ENCODE results near the gene FAXC.

The FAXC gene

DNA sequence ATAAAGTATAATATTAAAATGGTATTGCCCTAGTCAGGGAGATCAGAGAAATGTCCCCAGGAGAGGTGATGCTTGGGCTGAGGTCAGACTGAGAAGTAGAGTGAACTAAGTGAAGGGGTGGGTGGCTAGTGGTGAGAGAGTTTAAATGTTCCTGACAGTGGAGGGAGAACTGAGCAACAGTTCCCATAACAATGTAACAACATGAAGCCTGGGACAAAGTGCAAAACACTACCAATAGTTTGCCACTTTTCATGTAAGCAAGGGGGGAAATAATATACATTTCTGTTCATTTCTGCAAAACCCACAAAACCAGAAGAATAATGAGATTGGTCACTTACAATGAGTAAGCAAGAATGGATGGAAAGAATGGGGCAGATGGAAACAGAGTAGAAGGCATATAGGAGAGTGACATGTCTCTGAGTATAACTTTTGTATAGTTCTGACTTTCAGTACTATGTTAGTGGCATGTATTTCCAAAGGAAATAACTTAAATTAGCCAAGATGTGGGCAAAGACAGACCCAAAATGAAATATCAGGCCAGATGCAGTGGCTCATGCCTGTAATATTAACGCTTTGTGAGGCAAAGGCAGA, 13.3 kb upstream of the FAXC start:
- Histone ChIP-seq H3K27me3 (ENCODE audit: control insufficient read depth, insufficient read depth, low read length, poor library complexity, severe bottlenecking) (no peaks in the 10 kb centered on the region), H3K4me3 (ENCODE audit: insufficient read depth, low read depth, low read length) (no peak overlapping the region), H3K9me3 (ENCODE audit: control insufficient read depth, low read length) (no peaks in the 10 kb centered on the region), H3K4me1 (ENCODE audit: control insufficient read depth, insufficient read depth, low read length) (no peaks in the 10 kb centered on the region), H3K36me3 (ENCODE audit: control insufficient read depth, insufficient read depth, low read length) (no peaks in the 10 kb centered on the region), H3K27ac (ENCODE audit: insufficient read depth, low read depth, low read length, poor library complexity, severe bottlenecking) (no peak overlapping the region)
- 95% methylated on average over 1 of the region's 1 CpG for WGBS, 2 experiments

DNA sequence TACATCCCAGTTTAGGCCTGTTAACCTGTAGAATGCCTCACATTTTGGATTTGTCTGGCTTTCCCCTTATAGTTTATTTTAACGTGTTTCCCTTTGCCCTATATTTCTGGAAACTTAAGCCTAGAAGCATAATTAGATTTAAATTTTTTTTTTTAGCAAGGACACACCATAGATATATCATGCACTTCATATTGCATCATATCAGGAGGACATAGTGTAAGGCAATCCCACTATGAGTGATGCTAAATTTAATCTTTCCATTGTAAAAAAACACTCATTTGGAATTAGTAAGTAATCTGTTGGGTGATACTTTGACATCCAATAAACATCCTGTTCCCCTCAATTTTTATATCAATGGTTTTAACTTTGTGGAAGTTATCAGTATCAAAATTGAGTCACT, 10.3 kb upstream of the FAXC start:
- H3K36me3 ChIP-seq (ENCODE audit: control insufficient read depth, insufficient read depth, low read length): no peaks in the 10 kb centered on the region
- H3K27ac ChIP-seq (ENCODE audit: insufficient read depth, low read depth, low read length, poor library complexity, severe bottlenecking): no peak overlapping the region
- H3K27me3 ChIP-seq (ENCODE audit: control insufficient read depth, insufficient read depth, low read length, poor library complexity, severe bottlenecking): no peaks in the 10 kb centered on the region
- 84 to 100% methylated on average over 1 of the region's 1 CpG for WGBS, 2 experiments
- no peaks in the 10 kb centered on the region for H3K9me3 ChIP-seq (ENCODE audit: control insufficient read depth, low read length)
- H3K4me3 ChIP-seq (ENCODE audit: insufficient read depth, low read depth, low read length): no peak overlapping the region
- H3K4me1 ChIP-seq (ENCODE audit: control insufficient read depth, insufficient read depth, low read length): no peaks in the 10 kb centered on the region

- no peak overlapping the region for H3K27ac ChIP-seq (ENCODE audit: insufficient read depth, low read depth, low read length, poor library complexity, severe bottlenecking)
- no peaks in the 10 kb centered on the region for H3K9me3 ChIP-seq (ENCODE audit: control insufficient read depth, low read length)
- no peaks in the 10 kb centered on the region for H3K4me1 ChIP-seq (ENCODE audit: control insufficient read depth, insufficient read depth, low read length)
- no peak overlapping the region for H3K4me3 ChIP-seq (ENCODE audit: insufficient read depth, low read depth, low read length)
- no peaks in the 10 kb centered on the region for H3K27me3 ChIP-seq (ENCODE audit: control insufficient read depth, insufficient read depth, low read length, poor library complexity, severe bottlenecking)
- H3K36me3 ChIP-seq (ENCODE audit: control insufficient read depth, insufficient read depth, low read length): no peaks in the 10 kb centered on the region
- WGBS, 2 experiments: 87 to 89% methylated on average over 1 of the region's 1 CpG
These were observed 7.2 kb upstream of the FAXC start for GRCh38 chr6:99356641-99357040.

- H3K27me3 ChIP-seq (ENCODE audit: control insufficient read depth, insufficient read depth, low read length, poor library complexity, severe bottlenecking): peaks cover 11% of the 10 kb centered on the region
- WGBS, 2 experiments: 66 to 75% methylated on average over 4 of the region's 4 CpGs
- no peaks in the 10 kb centered on the region for H3K36me3 ChIP-seq (ENCODE audit: control insufficient read depth, insufficient read depth, low read length)
- H3K4me3 ChIP-seq (ENCODE audit: insufficient read depth, low read depth, low read length): no peak overlapping the region
- H3K4me1 ChIP-seq (ENCODE audit: control insufficient read depth, insufficient read depth, low read length): no peaks in the 10 kb centered on the region
- no peak overlapping the region for H3K27ac ChIP-seq (ENCODE audit: insufficient read depth, low read depth, low read length, poor library complexity, severe bottlenecking)
- no peaks in the 10 kb centered on the region for H3K9me3 ChIP-seq (ENCODE audit: control insufficient read depth, low read length)
These were observed 5.5 kb upstream of the FAXC start for GRCh38 chr6:99354983-99355382.

DNA sequence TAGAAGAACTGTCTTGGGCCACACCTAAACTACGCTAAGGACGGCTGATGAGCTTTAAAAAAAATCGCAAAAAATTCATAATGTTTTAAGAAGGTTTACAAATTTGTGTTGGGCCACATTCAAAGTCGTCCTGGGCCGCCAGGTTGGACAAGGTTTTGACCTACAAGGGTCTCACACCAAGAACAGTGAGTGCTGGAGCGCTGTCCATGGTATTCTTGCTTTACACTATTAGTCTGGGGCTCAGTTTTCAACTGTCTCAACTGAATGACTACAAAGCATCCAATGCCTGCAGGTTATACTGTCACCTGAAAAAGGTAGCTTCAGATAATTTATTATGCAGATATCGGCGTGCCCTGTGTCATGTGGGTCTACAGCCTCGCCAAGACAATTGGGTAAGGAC, 3.7 kb upstream of the FAXC start:
- WGBS, 2 experiments: 84 to 86% methylated on average over 9 of the region's 9 CpGs
- Histone ChIP-seq H3K27me3 (ENCODE audit: control insufficient read depth, insufficient read depth, low read length, poor library complexity, severe bottlenecking) (peaks cover 13% of the 10 kb centered on the region), H3K27ac (ENCODE audit: insufficient read depth, low read depth, low read length, poor library complexity, severe bottlenecking) (no peak overlapping the region), H3K9me3 (ENCODE audit: control insufficient read depth, low read length) (no peaks in the 10 kb centered on the region), H3K4me3 (ENCODE audit: insufficient read depth, low read depth, low read length) (no peak overlapping the region), H3K4me1 (ENCODE audit: control insufficient read depth, insufficient read depth, low read length) (no peaks in the 10 kb centered on the region), H3K36me3 (ENCODE audit: control insufficient read depth, insufficient read depth, low read length) (no peaks in the 10 kb centered on the region)

DNA sequence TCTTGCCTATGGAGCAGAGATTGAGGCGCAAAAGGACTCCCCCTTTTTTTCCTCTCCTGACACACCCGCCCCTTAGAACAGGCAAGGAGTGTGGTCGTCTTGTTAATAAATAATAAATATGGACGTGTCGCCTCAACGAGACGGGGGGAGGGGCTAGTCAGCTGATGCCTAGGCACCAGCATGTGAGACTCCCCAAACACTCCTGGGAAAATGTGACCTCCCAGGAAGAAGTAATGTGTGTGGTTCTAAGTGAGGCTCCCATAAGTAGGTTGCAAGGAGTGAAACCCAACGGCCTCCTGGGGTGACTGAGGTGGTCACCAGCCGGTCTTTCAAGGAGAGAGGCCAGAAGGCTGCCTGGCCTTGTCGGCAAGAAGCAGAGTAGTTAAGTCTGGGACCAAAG, 1.1 kb upstream of the FAXC start:
- Histone ChIP-seq H3K4me3 (ENCODE audit: insufficient read depth, low read depth, low read length) (no peak overlapping the region), H3K27me3 (ENCODE audit: control insufficient read depth, insufficient read depth, low read length, poor library complexity, severe bottlenecking) (peaks cover 13% of the 10 kb centered on the region), H3K4me1 (ENCODE audit: control insufficient read depth, insufficient read depth, low read length) (no peaks in the 10 kb centered on the region), H3K9me3 (ENCODE audit: control insufficient read depth, low read length) (no peaks in the 10 kb centered on the region), H3K27ac (ENCODE audit: insufficient read depth, low read depth, low read length, poor library complexity, severe bottlenecking) (no peak overlapping the region), H3K36me3 (ENCODE audit: control insufficient read depth, insufficient read depth, low read length) (no peaks in the 10 kb centered on the region)
- 52 to 54% methylated on average over 9 of the region's 10 CpGs for WGBS, 2 experiments

DNA sequence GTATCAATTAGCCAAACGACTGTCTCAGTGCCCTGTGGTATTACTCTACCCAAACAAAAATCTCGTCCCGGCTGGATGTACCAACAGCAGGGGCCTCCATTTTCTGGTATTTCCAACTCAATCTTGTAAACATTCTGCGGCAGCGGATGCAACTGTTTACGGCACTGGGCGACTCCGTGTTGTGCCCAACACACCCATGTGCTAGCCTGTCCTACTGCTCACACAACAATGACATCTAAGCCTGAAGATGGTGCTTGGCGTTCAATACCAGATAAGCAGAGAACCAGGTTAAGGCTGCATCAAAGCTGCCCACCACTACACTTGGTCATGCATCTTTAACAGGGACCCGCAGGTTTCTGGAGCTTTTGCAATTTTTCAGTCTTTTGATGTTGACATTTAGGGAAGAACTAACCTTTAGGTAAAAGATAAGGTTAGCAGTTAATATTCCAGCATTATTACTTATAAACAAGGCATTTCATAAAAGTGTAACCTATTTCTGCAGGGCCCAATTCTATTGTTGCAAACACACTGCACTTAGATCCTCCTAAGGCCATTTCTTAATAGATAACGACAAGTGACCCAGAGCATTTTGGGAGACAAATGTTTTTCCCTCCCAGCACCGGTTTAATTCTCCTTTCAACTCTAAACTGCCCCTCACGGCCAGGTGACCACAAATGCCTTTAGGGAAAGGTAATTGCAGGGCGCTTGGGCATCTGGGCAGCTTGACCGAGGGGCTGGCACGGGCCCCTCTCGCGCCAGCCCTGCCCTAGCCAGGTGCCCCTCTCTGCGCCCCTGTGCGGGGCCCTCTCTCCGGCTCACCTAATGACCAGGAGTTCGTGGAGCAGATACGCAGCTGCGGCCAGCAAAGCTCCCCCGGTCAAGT, 945 bp downstream of the FAXC start:
- Histone ChIP-seq H3K9me3 (ENCODE audit: control insufficient read depth, low read length) (no peaks in the 10 kb centered on the region), H3K36me3 (ENCODE audit: control insufficient read depth, insufficient read depth, low read length) (no peaks in the 10 kb centered on the region), H3K4me3 (ENCODE audit: insufficient read depth, low read depth, low read length) (peak overlapping the region; percentile 51), H3K27me3 (ENCODE audit: control insufficient read depth, insufficient read depth, low read length, poor library complexity, severe bottlenecking) (peaks cover 13% of the 10 kb centered on the region), H3K4me1 (ENCODE audit: control insufficient read depth, insufficient read depth, low read length) (no peaks in the 10 kb centered on the region), H3K27ac (ENCODE audit: insufficient read depth, low read depth, low read length, poor library complexity, severe bottlenecking) (no peak overlapping the region)
- WGBS, 2 experiments: 35 to 36% methylated on average over 25 of the region's 25 CpGs

GRCh38 chr6:99347804-99348203, 1.7 kb downstream of the FAXC start:
- 58 to 82% methylated on average over 1 of the region's 1 CpG for WGBS, 2 experiments
- no peaks in the 10 kb centered on the region for H3K9me3 ChIP-seq (ENCODE audit: control insufficient read depth, low read length)
- H3K4me1 ChIP-seq (ENCODE audit: control insufficient read depth, insufficient read depth, low read length): no peaks in the 10 kb centered on the region
- peaks cover 13% of the 10 kb centered on the region for H3K27me3 ChIP-seq (ENCODE audit: control insufficient read depth, insufficient read depth, low read length, poor library complexity, severe bottlenecking)
- no peaks in the 10 kb centered on the region for H3K36me3 ChIP-seq (ENCODE audit: control insufficient read depth, insufficient read depth, low read length)
- no peak overlapping the region for H3K27ac ChIP-seq (ENCODE audit: insufficient read depth, low read depth, low read length, poor library complexity, severe bottlenecking)
- no peak overlapping the region for H3K4me3 ChIP-seq (ENCODE audit: insufficient read depth, low read depth, low read length)

- Histone ChIP-seq H3K4me1 (ENCODE audit: control insufficient read depth, insufficient read depth, low read length) (no peaks in the 10 kb centered on the region), H3K36me3 (ENCODE audit: control insufficient read depth, insufficient read depth, low read length) (no peaks in the 10 kb centered on the region), H3K27ac (ENCODE audit: insufficient read depth, low read depth, low read length, poor library complexity, severe bottlenecking) (no peak overlapping the region), H3K27me3 (ENCODE audit: control insufficient read depth, insufficient read depth, low read length, poor library complexity, severe bottlenecking) (peaks cover 13% of the 10 kb centered on the region), H3K4me3 (ENCODE audit: insufficient read depth, low read depth, low read length) (no peak overlapping the region), H3K9me3 (ENCODE audit: control insufficient read depth, low read length) (no peaks in the 10 kb centered on the region)
- WGBS, 2 experiments: 77 to 91% methylated on average over 10 of the region's 10 CpGs
These were observed 2.9 kb downstream of the FAXC start for GRCh38 chr6:99346595-99346994.

DNA sequence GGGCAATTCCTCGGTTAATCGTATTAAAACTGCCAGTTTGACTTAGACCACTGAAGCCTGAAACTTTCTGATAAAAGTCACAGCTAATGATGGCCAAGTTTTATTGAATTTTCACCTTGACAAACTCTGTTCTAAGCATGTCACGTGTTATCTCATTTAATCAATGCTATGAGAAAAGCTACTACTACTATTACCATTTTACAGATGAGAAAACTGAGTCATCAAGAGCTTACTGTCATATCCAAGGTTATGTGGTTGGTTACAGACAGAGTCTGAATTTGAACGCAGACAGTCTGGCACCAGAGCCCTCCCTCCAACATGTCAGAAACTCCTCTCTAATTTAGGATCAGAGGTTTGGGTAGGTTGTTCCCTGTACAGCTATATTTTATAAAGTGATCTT, 4.3 kb downstream of the FAXC start:
- Histone ChIP-seq H3K4me1 (ENCODE audit: control insufficient read depth, insufficient read depth, low read length) (no peaks in the 10 kb centered on the region), H3K9me3 (ENCODE audit: control insufficient read depth, low read length) (no peaks in the 10 kb centered on the region), H3K4me3 (ENCODE audit: insufficient read depth, low read depth, low read length) (no peak overlapping the region), H3K36me3 (ENCODE audit: control insufficient read depth, insufficient read depth, low read length) (no peaks in the 10 kb centered on the region), H3K27ac (ENCODE audit: insufficient read depth, low read depth, low read length, poor library complexity, severe bottlenecking) (no peak overlapping the region), H3K27me3 (ENCODE audit: control insufficient read depth, insufficient read depth, low read length, poor library complexity, severe bottlenecking) (peaks cover 4% of the 10 kb centered on the region)
- 94 to 97% methylated on average over 4 of the region's 4 CpGs for WGBS, 2 experiments
